H9 (cell line): ENCODE measurements around the gene FUNDC2. TPM values are rescaled to one million over a fixed set of nuclear protein-coding genes. Genes with fewer than 3 reads are reported as not detected.

Source experiments
- DNase-seq: peaks from one replicate; pipeline ENCODE4 v3.0.0-alpha.2; 2017
- H2AFZ ChIP-seq: one replicate; pipeline ENCODE4 v1.6.1; 2013; ENCODE audit warnings: mild to moderate bottlenecking, low read length, control low read depth, moderate library complexity
- H2AK5ac ChIP-seq: 2 replicates; pipeline ENCODE4 v1.6.1; 2013; ENCODE audit warnings: low read length, control low read depth, mixed read lengths; ENCODE audit not compliant: insufficient read length
- H2BK120ac ChIP-seq: one replicate; pipeline ENCODE4 v1.6.1; 2013; ENCODE audit warnings: low read depth, mild to moderate bottlenecking, low read length, control low read depth, inconsistent platforms; ENCODE audit not compliant: poor library complexity, severe bottlenecking
- H2BK12ac ChIP-seq: 2 replicates; pipeline ENCODE4 v1.6.1; 2013; ENCODE audit warnings: low read length, control low read depth, mixed read lengths, low read depth; ENCODE audit not compliant: insufficient read length
- H2BK15ac ChIP-seq: 2 replicates; pipeline ENCODE4 v1.6.1; 2013; ENCODE audit warnings: low read depth, low read length, control low read depth
- H2BK20ac ChIP-seq: one replicate; pipeline ENCODE4 v1.6.1; 2013; ENCODE audit warnings: low read depth, mild to moderate bottlenecking, low read length, control low read depth, inconsistent platforms; ENCODE audit not compliant: poor library complexity, severe bottlenecking
- H2BK5ac ChIP-seq: 2 replicates; pipeline ENCODE4 v1.6.1; 2013; ENCODE audit warnings: low read length, control low read depth, mixed read lengths; ENCODE audit not compliant: insufficient read length
- H3K14ac ChIP-seq: 2 replicates; pipeline ENCODE4 v1.6.1; 2013; ENCODE audit warnings: low read length, control low read depth; ENCODE audit not compliant: insufficient read depth
- H3K18ac ChIP-seq: 2 replicates; pipeline ENCODE4 v1.6.1; 2013; ENCODE audit warnings: low read depth, mild to moderate bottlenecking, mixed read lengths, low read length, control low read depth; ENCODE audit not compliant: insufficient read length
- H3K23ac ChIP-seq: 2 replicates; pipeline ENCODE4 v1.6.1; 2013; ENCODE audit warnings: low read length, control low read depth, mixed read lengths, low read depth; ENCODE audit not compliant: insufficient read length
- H3K23me2 ChIP-seq: 2 replicates; pipeline ENCODE4 v1.6.1; 2013; ENCODE audit warnings: low read depth, mild to moderate bottlenecking, mixed read lengths, low read length, control low read depth; ENCODE audit not compliant: insufficient read length, poor library complexity, severe bottlenecking
- H3K27ac ChIP-seq: 2 replicates; pipeline ENCODE4 v1.5.1; 2013; ENCODE audit warnings: low read length, control low read depth, mixed read lengths, low read depth; ENCODE audit not compliant: insufficient read length
- H3K27me3 ChIP-seq: 2 replicates; pipeline ENCODE4 v1.6.1; 2013; ENCODE audit warnings: low read length, control low read depth, inconsistent platforms; ENCODE audit not compliant: insufficient read depth
- H3K4ac ChIP-seq: 2 replicates; pipeline ENCODE4 v1.6.1; 2013; ENCODE audit warnings: low read depth, mild to moderate bottlenecking, control low read depth, inconsistent platforms, low read length, moderate library complexity
- H3K4me1 ChIP-seq: 2 replicates; pipeline ENCODE4 v1.6.1; 2013; ENCODE audit warnings: low read length, control low read depth, inconsistent platforms; ENCODE audit not compliant: insufficient read depth
- H3K4me2 ChIP-seq: 2 replicates; pipeline ENCODE4 v1.6.1; 2013; ENCODE audit warnings: low read length, control low read depth, mixed read lengths; ENCODE audit not compliant: insufficient read length, insufficient read depth
- H3K56ac ChIP-seq: 2 replicates; pipeline ENCODE4 v1.6.1; 2013; ENCODE audit warnings: low read depth, mild to moderate bottlenecking, mixed read lengths, low read length, control low read depth; ENCODE audit not compliant: insufficient read length
- H3K79me1 ChIP-seq: 2 replicates; pipeline ENCODE4 v1.6.1; 2013; ENCODE audit warnings: low read depth, mild to moderate bottlenecking, moderate library complexity, low read length, control low read depth, inconsistent platforms; ENCODE audit not compliant: insufficient read depth, poor library complexity, severe bottlenecking
- H3K79me2 ChIP-seq: 2 replicates; pipeline ENCODE4 v1.6.1; 2013; ENCODE audit warnings: low read length, control low read depth, inconsistent platforms; ENCODE audit not compliant: insufficient read depth
- H3K9ac ChIP-seq: 2 replicates; pipeline ENCODE4 v1.6.1; 2013; ENCODE audit warnings: low read length, control low read depth, mixed read lengths; ENCODE audit not compliant: insufficient read length; ENCODE audit errors: extremely low read depth
- H3K9me3 ChIP-seq: one replicate; pipeline ENCODE4 v1.6.1; 2013; ENCODE audit warnings: low read depth, low read length, inconsistent platforms; ENCODE audit not compliant: control insufficient read depth
- H3T11ph ChIP-seq: one replicate; pipeline ENCODE4 v1.6.1; 2013; ENCODE audit warnings: mild to moderate bottlenecking, low read length, control low read depth, inconsistent platforms
- H4K20me1 ChIP-seq: one replicate; pipeline ENCODE4 v1.6.1; 2013; ENCODE audit not compliant: control insufficient read depth, insufficient read length, insufficient read depth
- H4K5ac ChIP-seq: 2 replicates; pipeline ENCODE4 v1.6.1; 2013; ENCODE audit warnings: low read depth, mild to moderate bottlenecking, mixed read lengths, low read length, control low read depth; ENCODE audit not compliant: insufficient read length
- H4K8ac ChIP-seq: replicated peaks from 2 replicates; pipeline ENCODE4 v1.6.1; 2013; ENCODE audit warnings: low read length, control low read depth, mixed read lengths, low read depth; ENCODE audit not compliant: insufficient read length
- H4K91ac ChIP-seq: 2 replicates; pipeline ENCODE4 v1.6.1; 2013; ENCODE audit warnings: low read depth, mild to moderate bottlenecking, moderate library complexity, mixed read lengths, low read length, control low read depth; ENCODE audit not compliant: insufficient read length
- H3K27ac Mint-ChIP-seq, 3 experiments: 2 replicates in 2 of 3; 3 replicates in 1 of 3; pipeline ENCODE4 v1.8.0; 2020 to 2021; ENCODE audit warnings: mixed read lengths in 3 of 3, mild to moderate bottlenecking in 1 of 3, moderate library complexity in 1 of 3
- H3K27me3 Mint-ChIP-seq: 2 replicates; pipeline ENCODE4 v1.8.0; 2021; ENCODE audit warnings: low read depth, mild to moderate bottlenecking, moderate library complexity, mixed read lengths
- H3K36me3 Mint-ChIP-seq, 3 experiments: 2 replicates in 2 of 3; 3 replicates in 1 of 3; pipeline ENCODE4 v1.8.0; 2020 to 2021; ENCODE audit warnings: low read depth in 3 of 3, mixed read lengths in 3 of 3; ENCODE audit not compliant: insufficient read depth in 1 of 3
- H3K4me1 Mint-ChIP-seq, 2 experiments: 2 replicates each; pipeline ENCODE4 v1.8.0; 2020; ENCODE audit warnings: mixed read lengths in 2 of 2
- H3K4me3 Mint-ChIP-seq, 2 experiments: 2 replicates in 1 of 2; 3 replicates in 1 of 2; pipeline ENCODE4 v1.8.0; 2020 to 2021; ENCODE audit warnings: mild to moderate bottlenecking in 2 of 2, mixed read lengths in 2 of 2, moderate library complexity in 1 of 2
- H3K9me3 Mint-ChIP-seq, 2 experiments: 2 replicates in 1 of 2; 3 replicates in 1 of 2; pipeline ENCODE4 v1.8.0; 2020; ENCODE audit warnings: mild to moderate bottlenecking in 2 of 2, mixed read lengths in 2 of 2, moderate library complexity in 1 of 2
- WGBS: extraction: QIAGEN DNeasy Blood & Tissue Kit; methylation state at CpG from one replicate; pipeline ENCODE4 v1.1.7; 2013; ENCODE audit warnings: missing lambda C conversion rate, low lambda C conversion rate, mixed read lengths; ENCODE audit not compliant: insufficient read length; ENCODE audit errors: extremely low coverage; 5-methylcytosine and 5-hydroxymethylcytosine counted together
- total RNA-seq: library from RNA; stranded (reverse); gene quantifications from 2 replicates; pipeline ENCODE4 v1.2.1, GENCODE V29; 2021
- TF ChIP-seq, protein P1 (sequence below): fragments of 200-600 bp; sonication (generic); conservative IDR thresholded peaks from 3 replicates; pipeline ENCODE4 v1.8.0; 2021; ENCODE audit warnings: antibody characterized with exemption, mild to moderate bottlenecking

FUNDC2 gene
- total RNA-seq, 1 experiment from 2014 or later, result 62.1 TPM

DNA sequence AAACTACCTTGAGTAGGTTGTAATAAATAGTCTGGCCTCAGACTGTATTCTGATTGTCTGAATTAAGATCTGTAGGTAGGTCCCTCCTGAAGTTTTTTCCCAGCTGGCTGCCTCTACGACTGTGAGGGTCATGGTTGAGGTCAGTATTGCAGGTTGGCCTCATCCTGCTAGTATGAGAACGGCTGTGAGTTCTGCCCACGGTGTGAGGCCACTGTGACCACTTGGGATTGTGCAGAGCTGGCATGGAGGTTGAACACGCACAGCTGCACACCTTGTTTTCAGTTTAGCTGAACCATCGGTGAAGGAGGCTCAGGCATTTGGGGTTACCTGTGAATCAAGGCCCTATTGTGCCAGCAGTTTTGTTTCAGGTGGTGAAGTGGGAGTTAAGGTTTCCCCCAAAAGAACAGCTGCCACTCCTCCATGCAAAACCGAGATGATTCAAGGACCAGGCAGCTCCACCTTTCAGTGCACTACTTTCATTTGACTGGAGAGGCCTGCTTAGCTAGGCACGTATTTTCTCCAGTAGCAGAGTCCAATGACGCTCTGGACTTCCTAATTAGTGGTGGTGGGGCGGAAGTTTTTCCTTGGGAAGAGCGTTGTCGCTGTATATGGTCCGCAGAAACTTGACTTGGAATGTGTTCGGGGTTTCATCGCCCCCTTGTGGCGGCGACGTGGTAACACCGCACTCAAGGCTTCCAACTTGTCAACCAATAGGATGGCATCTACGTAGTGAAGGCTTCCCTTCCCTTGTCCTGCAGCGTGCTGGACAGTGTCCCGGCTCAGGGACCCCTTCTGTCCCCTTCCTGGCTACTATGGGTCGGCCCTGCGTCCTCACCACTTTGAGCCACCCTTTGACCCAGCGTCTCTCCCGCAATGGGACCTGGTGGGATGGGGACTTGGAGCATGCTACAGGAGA, 30.5 kb downstream of the FUNDC2 start:
- no peak overlapping the region for H2BK120ac ChIP-seq
- H4K91ac ChIP-seq, result no peak overlapping the region
- no peak overlapping the region for H2BK12ac ChIP-seq
- no peak overlapping the region for H3K27ac ChIP-seq
- H3K4me1 ChIP-seq, result no peaks in the 10 kb centered on the region
- H3K9me3 ChIP-seq, result peaks cover 10% of the 10 kb centered on the region
- no peak overlapping the region for H3K9ac ChIP-seq
- H2AK5ac ChIP-seq, result no peak overlapping the region
- TF ChIP-seq, protein P1, sequence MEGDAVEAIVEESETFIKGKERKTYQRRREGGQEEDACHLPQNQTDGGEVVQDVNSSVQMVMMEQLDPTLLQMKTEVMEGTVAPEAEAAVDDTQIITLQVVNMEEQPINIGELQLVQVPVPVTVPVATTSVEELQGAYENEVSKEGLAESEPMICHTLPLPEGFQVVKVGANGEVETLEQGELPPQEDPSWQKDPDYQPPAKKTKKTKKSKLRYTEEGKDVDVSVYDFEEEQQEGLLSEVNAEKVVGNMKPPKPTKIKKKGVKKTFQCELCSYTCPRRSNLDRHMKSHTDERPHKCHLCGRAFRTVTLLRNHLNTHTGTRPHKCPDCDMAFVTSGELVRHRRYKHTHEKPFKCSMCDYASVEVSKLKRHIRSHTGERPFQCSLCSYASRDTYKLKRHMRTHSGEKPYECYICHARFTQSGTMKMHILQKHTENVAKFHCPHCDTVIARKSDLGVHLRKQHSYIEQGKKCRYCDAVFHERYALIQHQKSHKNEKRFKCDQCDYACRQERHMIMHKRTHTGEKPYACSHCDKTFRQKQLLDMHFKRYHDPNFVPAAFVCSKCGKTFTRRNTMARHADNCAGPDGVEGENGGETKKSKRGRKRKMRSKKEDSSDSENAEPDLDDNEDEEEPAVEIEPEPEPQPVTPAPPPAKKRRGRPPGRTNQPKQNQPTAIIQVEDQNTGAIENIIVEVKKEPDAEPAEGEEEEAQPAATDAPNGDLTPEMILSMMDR, result peak; percentile 78
- no peaks in the 10 kb centered on the region for H3K79me2 ChIP-seq
- no peak overlapping the region for H2BK20ac ChIP-seq
- peak overlapping the region in 1 of 3 experiments; percentile 34; a peak in 2 of 7 replicates for H3K27ac Mint-ChIP-seq
- H4K5ac ChIP-seq, result no peak overlapping the region
- H3K27me3 Mint-ChIP-seq, result no peaks in the 10 kb centered on the region
- H2BK5ac ChIP-seq, result no peak overlapping the region
- no CpG with 5 or more reads among the region's 25 CpGs for WGBS
- H3K79me1 ChIP-seq, result no peaks in the 10 kb centered on the region
- H3K4ac ChIP-seq, result no peak overlapping the region
- no peaks in the 10 kb centered on the region for H4K20me1 ChIP-seq
- H3K4me3 Mint-ChIP-seq, result peak overlapping the region; percentile 32 to 42; a peak in 3 of 5 replicates
- H3K23me2 ChIP-seq, result no peaks in the 10 kb centered on the region
- no peak overlapping the region for H3K23ac ChIP-seq
- no peak overlapping the region for H2AFZ ChIP-seq
- peaks cover 0 to 23% (median 7%) of the 10 kb centered on the region in 3 experiments; a peak in 4 of 7 replicates for H3K36me3 Mint-ChIP-seq
- H3T11ph ChIP-seq, result no peak overlapping the region
- no peaks in the 10 kb centered on the region for H3K27me3 ChIP-seq
- no peak overlapping the region for H3K14ac ChIP-seq
- peak overlapping the region; percentile 14 for H3K4me2 ChIP-seq
- no peak overlapping the region for H3K56ac ChIP-seq
- H4K8ac ChIP-seq, result no peak overlapping the region
- no peak overlapping the region for H2BK15ac ChIP-seq
- 0 out of 4 replicates have a peak, but pooled peaks cover 0 to 4% of the 10 kb centered on the region in 2 experiments for H3K4me1 Mint-ChIP-seq
- H3K18ac ChIP-seq, result no peak overlapping the region
- H3K9me3 Mint-ChIP-seq, result peaks cover 47 to 57% of the 10 kb centered on the region in 2 experiments
- peak; percentile 79 for DNase-seq
